Limb (tissue), 2 donors: ENCODE results near the gene SLC5A4.
"Not testable (repeated sequence)": the region's sequence is repeated elsewhere in the genome, so short reads cannot be mapped to it uniquely, and the experiment has no call there.

Experiments used
- DNase-seq, 2 donors: peaks; one replicate each; pipeline ENCODE4 v3.0.0-alpha.2; 2016; ENCODE audit errors: extremely low spot score in 2 of 2

SLC5A4 gene

GRCh38 chr22:32200752-32201151 lies 54.4 kb downstream of the SLC5A4 start:
- no peak for DNase-seq

GRCh38 chr22:32199961-32200360 lies 55.2 kb downstream of the SLC5A4 start:
- DNase-seq: no peak

- DNase-seq: no peak
Observed at GRCh38 chr22:32199341-32199740, 55.8 kb downstream of the SLC5A4 start.

- DNase-seq: not testable (repeated sequence)
Observed at GRCh38 chr22:32197553-32198226, 57.5 kb downstream of the SLC5A4 start.

- not testable (repeated sequence) for DNase-seq
Observed at GRCh38 chr22:32195900-32196299, 59.2 kb downstream of the SLC5A4 start.

GRCh38 chr22:32193346-32193745 lies 61.8 kb downstream of the SLC5A4 start:
- not testable (repeated sequence) for DNase-seq

- DNase-seq: not testable (repeated sequence)
Observed at GRCh38 chr22:32191021-32191420, 64.1 kb downstream of the SLC5A4 start.

GRCh38 chr22:32185821-32186220 lies 69.3 kb downstream of the SLC5A4 start:
- peak in 1 of 2 donors; percentile 7 for DNase-seq

GRCh38 chr22:32183625-32184024 lies 71.5 kb downstream of the SLC5A4 start:
- no peak for DNase-seq

GRCh38 chr22:32181043-32181442 lies 74.1 kb downstream of the SLC5A4 start:
- DNase-seq: no peak

- DNase-seq: peak in 1 of 2 donors; percentile 19
Observed at GRCh38 chr22:32177221-32177765, 77.9 kb downstream of the SLC5A4 start.

GRCh38 chr22:32175683-32176644 lies 79.2 kb downstream of the SLC5A4 start:
- peak in 1 of 2 donors; percentile 27 for DNase-seq

GRCh38 chr22:32175115-32175514 lies 80.0 kb downstream of the SLC5A4 start:
- peak in 1 of 2 donors; percentile 9 for DNase-seq
